H1 (cell line): ENCODE data around the gene SLC12A8. TPM values are rescaled to one million over a fixed set of nuclear protein-coding genes. Genes with fewer than 3 reads are reported as not detected.

Experiments
- CTCF ChIA-PET: fragments of 300-600 bp; sonication (Branson Sonifier 250); formaldehyde crosslinking; loops from one replicate; lab custom pipeline; 2021; ENCODE audit not compliant: partially characterized antibody; lab: Charles Lee
- POLR2A ChIA-PET: fragments of 300-600 bp; sonication (Branson Sonifier 250); formaldehyde crosslinking; loops from one replicate; lab custom pipeline; 2021; ENCODE audit warnings: inconsistent platforms; ENCODE audit not compliant: partially characterized antibody; lab: Charles Lee
- DNase-seq, 2 experiments: peaks; one replicate each; pipeline versions ENCODE4 v3.0.0 to v3.0.0-alpha.2; 2010 to 2022; ENCODE audit warnings: low spot score in 2 of 2, low read depth in 1 of 2, mixed read lengths in 1 of 2
- FAIRE-seq: peaks from 2 replicates; lab custom pipeline; 2011; peaks lifted over from hg19 to GRCh38; lab: Jason Lieb, UNC
- H2AFZ ChIP-seq: 2 replicates; pipeline ENCODE4 v1.8.1; 2012; ENCODE audit warnings: low read length, inconsistent platforms
- H2AK5ac ChIP-seq: 2 replicates; pipeline ENCODE4 v1.6.1; 2013; ENCODE audit warnings: low read depth, low read length
- H2BK120ac ChIP-seq: replicated peaks from 2 replicates; pipeline ENCODE3; 2013; ENCODE audit warnings: low read depth, low read length, inconsistent platforms
- H2BK12ac ChIP-seq: 2 replicates; pipeline ENCODE4 v1.6.1; 2013; ENCODE audit warnings: low read depth, low read length
- H2BK15ac ChIP-seq: 2 replicates; pipeline ENCODE4 v1.6.1; 2013; ENCODE audit warnings: low read length
- H2BK20ac ChIP-seq: 2 replicates; pipeline ENCODE4 v1.6.1; 2013; ENCODE audit warnings: low read length
- H2BK5ac ChIP-seq: 2 replicates; pipeline ENCODE4 v1.6.1; 2013; ENCODE audit warnings: low read depth, low read length
- H3K14ac ChIP-seq: 2 replicates; pipeline ENCODE4 v1.6.1; 2013; ENCODE audit warnings: inconsistent platforms; ENCODE audit not compliant: insufficient read length
- H3K18ac ChIP-seq: 2 replicates; pipeline ENCODE4 v1.6.1; 2013; ENCODE audit warnings: low read length; ENCODE audit errors: extremely low read depth
- H3K23ac ChIP-seq: 2 replicates; pipeline ENCODE4 v1.6.1; 2013; ENCODE audit warnings: inconsistent platforms; ENCODE audit not compliant: insufficient read length
- H3K23me2 ChIP-seq: 2 replicates; pipeline ENCODE4 v1.6.1; 2013; ENCODE audit warnings: low read depth, low read length
- H3K27ac ChIP-seq: 2 replicates; pipeline ENCODE4 v1.6.1; 2011; ENCODE audit warnings: low read depth, low read length, inconsistent platforms
- H3K27me3 ChIP-seq, 4 experiments: replicated peaks in 1 of 4; 1 replicate in 1 of 4; 2 replicates in 3 of 4; pipeline versions ENCODE4 v1.6.1 to v1.8.1; 2011 to 2013; ENCODE audit warnings: low read length in 3 of 4, mild to moderate bottlenecking in 3 of 4, inconsistent platforms in 2 of 4, mixed read lengths in 2 of 4, moderate library complexity in 1 of 4; ENCODE audit not compliant: control insufficient read depth in 3 of 4, insufficient read depth in 3 of 4; ENCODE audit errors: extremely low read depth in 1 of 4
- H3K36me3 ChIP-seq, 4 experiments: 2 replicates each; pipeline versions ENCODE4 v1.6.1 to v1.8.1; 2011 to 2013; ENCODE audit warnings: mild to moderate bottlenecking in 4 of 4, low read length in 3 of 4, moderate library complexity in 2 of 4, control low read depth in 1 of 4, inconsistent platforms in 1 of 4; ENCODE audit not compliant: insufficient read depth in 4 of 4, control insufficient read depth in 2 of 4
- H3K4ac ChIP-seq: replicated peaks from 2 replicates; pipeline ENCODE3; 2013; ENCODE audit warnings: low read length, low read depth, mixed read lengths, inconsistent platforms; ENCODE audit not compliant: insufficient read length
- H3K4me1 ChIP-seq, 4 experiments: replicated peaks in 1 of 4; 1 replicate in 1 of 4; 2 replicates in 3 of 4; pipeline versions ENCODE4 v1.6.1 to v1.8.1; 2011 to 2013; ENCODE audit warnings: low read length in 3 of 4, inconsistent platforms in 2 of 4, mixed read lengths in 1 of 4; ENCODE audit not compliant: insufficient read depth in 4 of 4, control insufficient read depth in 3 of 4
- H3K4me2 ChIP-seq, 2 experiments: 2 replicates each; pipeline versions ENCODE4 v1.6.1 to v1.8.1; 2011 to 2013; ENCODE audit warnings: low read depth in 2 of 2, low read length in 2 of 2, control low read depth in 1 of 2, inconsistent platforms in 1 of 2, mild to moderate bottlenecking in 1 of 2; ENCODE audit not compliant: insufficient read depth in 1 of 2
- H3K4me3 ChIP-seq, 4 experiments: fragments of 200-600, 300-600 bp in 1 of 4; sonication (generic), shearing (Covaris generic), sonication (Bioruptor Twin) in 1 of 4; 2 replicates each; pipeline versions ENCODE4 v1.5.1 to v1.8.1; 2011 to 2016; ENCODE audit warnings: low read length in 4 of 4, low read depth in 3 of 4, control low read depth in 2 of 4, inconsistent platforms in 2 of 4, mild to moderate bottlenecking in 2 of 4, mixed read lengths in 1 of 4, moderate library complexity in 1 of 4; ENCODE audit not compliant: insufficient read depth in 2 of 4; ENCODE audit errors: extremely low read depth in 1 of 4
- H3K56ac ChIP-seq: replicated peaks from 2 replicates; pipeline ENCODE3; 2013; ENCODE audit warnings: low read depth, mild to moderate bottlenecking, mixed read lengths, low read length, inconsistent platforms; ENCODE audit not compliant: insufficient read length
- H3K79me1 ChIP-seq: 2 replicates; pipeline ENCODE4 v1.6.1; 2013; ENCODE audit warnings: low read depth, low read length, control low read depth
- H3K79me2 ChIP-seq, 2 experiments: 2 replicates each; pipeline versions ENCODE4 v1.6.1 to v1.8.1; 2012 to 2013; ENCODE audit warnings: low read length in 2 of 2, mild to moderate bottlenecking in 2 of 2, inconsistent platforms in 1 of 2; ENCODE audit not compliant: insufficient read depth in 2 of 2, control insufficient read depth in 1 of 2
- H3K9ac ChIP-seq, 4 experiments: replicated peaks in 1 of 4; 1 replicate in 1 of 4; 2 replicates in 3 of 4; pipeline versions ENCODE4 v1.6.1 to v1.8.1; 2011 to 2013; ENCODE audit warnings: low read depth in 3 of 4, low read length in 3 of 4, control low read depth in 2 of 4, mild to moderate bottlenecking in 2 of 4, moderate library complexity in 2 of 4, inconsistent platforms in 1 of 4; ENCODE audit errors: extremely low read depth in 1 of 4
- H3K9me3 ChIP-seq, 2 experiments: 2 replicates each; pipeline versions ENCODE4 v1.6.1 to v1.8.1; 2012 to 2013; ENCODE audit warnings: mild to moderate bottlenecking in 2 of 2, moderate library complexity in 2 of 2, control low read depth in 1 of 2, inconsistent platforms in 1 of 2, low read depth in 1 of 2, low read length in 1 of 2, mixed read lengths in 1 of 2; ENCODE audit not compliant: insufficient read depth in 2 of 2
- H4K20me1 ChIP-seq, 2 experiments: replicated peaks in 1 of 2; 2 replicates each; pipeline versions ENCODE3 to v1.8.1; 2011 to 2013; ENCODE audit warnings: inconsistent platforms in 2 of 2, low read length in 2 of 2, mild to moderate bottlenecking in 1 of 2; ENCODE audit not compliant: insufficient read depth in 2 of 2, control insufficient read depth in 1 of 2
- H4K5ac ChIP-seq: 2 replicates; pipeline ENCODE4 v1.6.1; 2013; ENCODE audit warnings: low read length, low read depth, mixed read lengths, inconsistent platforms; ENCODE audit not compliant: insufficient read length
- H4K8ac ChIP-seq: 2 replicates; pipeline ENCODE4 v1.8.0; 2013; ENCODE audit warnings: mild to moderate bottlenecking, moderate library complexity, low read length, inconsistent platforms; ENCODE audit not compliant: insufficient read depth; ENCODE audit errors: extremely low read depth
- H4K91ac ChIP-seq: replicated peaks from 2 replicates; pipeline ENCODE3; 2013; ENCODE audit warnings: low read length, mixed read lengths, inconsistent platforms; ENCODE audit not compliant: insufficient read length
- CBX8 ChIP-seq: fragments of 300-800, 300-1000 bp; sonication (generic); IDR thresholded peaks from 2 replicates; pipeline ENCODE4 v1.7.1; 2016; ENCODE audit warnings: low read depth, low read length, borderline replicate concordance
- GTF2F1 ChIP-seq: IDR thresholded peaks from 2 replicates; pipeline ENCODE4 v1.6.1; 2012; ENCODE audit warnings: low read depth, low read length, improper control_type of control experiment, borderline replicate concordance
- TAF7 ChIP-seq: optimal IDR thresholded peaks from 2 replicates; pipeline ENCODE3; 2011; ENCODE audit warnings: low read depth, mild to moderate bottlenecking, inconsistent platforms, low read length, moderate library complexity, borderline replicate concordance
- WGBS, 2 experiments: shearing (Covaris generic) in 1 of 2; methylation state at CpG; one replicate each; pipeline versions ENCODE4 v1.1.6 to v1.1.7; 2013 to 2015; ENCODE audit warnings: low lambda C conversion rate in 2 of 2, mixed read lengths in 2 of 2, inconsistent platforms in 1 of 2, low coverage in 1 of 2, missing lambda C conversion rate in 1 of 2; ENCODE audit not compliant: insufficient replicate concordance in 2 of 2, insufficient coverage in 1 of 2, insufficient read length in 1 of 2; ENCODE audit errors: extremely low coverage in 1 of 2, missing lambda C conversion rate in 1 of 2; 5-methylcytosine and 5-hydroxymethylcytosine counted together
- polyA plus RNA-seq, 7 experiments: library from polyadenylated mRNA; depleted of rRNA in 3 of 7; stranded (reverse) in 5 of 7; unstranded in 2 of 7; fragments of >200 nt in 5 of 7; fragments of 200-250 nt in 2 of 7; gene quantifications; 1 replicate in 5 of 7; 2 replicates in 1 of 7; 4 replicates in 1 of 7; pipeline versions ENCODE4 v1.2.1 to v1.2.3, GENCODE V29; 2011 to 2013; ENCODE audit warnings: missing spikeins in 2 of 7, mixed read lengths in 2 of 7
- total RNA-seq: library from RNA; stranded (reverse); fragmentation: NEBNext Ultra II Directional; extraction: Animal tissue kit (Norgen Biotek cat#: 25700); gene quantifications from 2 replicates; pipeline ENCODE4 v1.2.1, GENCODE V29; 2021

SLC12A8 gene
- total and polyA plus RNA-seq, 2 of the 8 experiments (the other 6 are each of a cell fraction or from before 2014, with no cell fraction given): 13.7 to 14.4 TPM

GRCh38 chr3:125110876-125111480 lies 101.6 kb downstream of the SLC12A8 start:
- CTCF ChIA-PET: interaction anchor here (0.8 to 2.4 kb wide), 3 partner anchors 19 to 91 kb away, joined by 4 to 10 read pairs (median 6); no protein-coding TSS in a partner anchor
- Histone ChIP-seq H3K9ac (no peak overlapping the region), H4K5ac (no peak overlapping the region), H4K8ac (no peak overlapping the region), H3K79me1 (no peaks in the 10 kb centered on the region; the same call in 1 of the 2 replicates), H3K4me2 (no peak overlapping the region), H2BK12ac (no peak overlapping the region), H3K23ac (no peak overlapping the region), H3K23me2 (no peaks in the 10 kb centered on the region), H3K18ac (no peak overlapping the region), H3K14ac (no peak overlapping the region), H3K27me3 (no peaks in the 10 kb centered on the region), H3K56ac (no peak overlapping the region), H4K20me1 (no peaks in the 10 kb centered on the region), H2AFZ (no peak overlapping the region)
- DNase-seq: peak in 1 of 2 experiments; percentile 11
- TF ChIP-seq TAF7 (no peak), CBX8 (no peak), GTF2F1 (no peak)
- TF ChIP-seq, all 59 proteins: peak for 0
- H4K91ac ChIP-seq: no peak overlapping the region
- no peaks in the 10 kb centered on the region for H3K79me2 ChIP-seq
- H2BK15ac ChIP-seq: no peak overlapping the region
- no peak overlapping the region for H3K4me3 ChIP-seq
- no peak overlapping the region for H2BK120ac ChIP-seq
- peaks cover 0 to 8% (median 0%) of the 10 kb centered on the region in 4 experiments; a peak in 3 of 7 replicates for H3K4me1 ChIP-seq
- no peak overlapping the region for H2BK20ac ChIP-seq
- no peak overlapping the region for H3K27ac ChIP-seq
- H3K9me3 ChIP-seq: no peaks in the 10 kb centered on the region
- no peak overlapping the region for H2AK5ac ChIP-seq
- POLR2A ChIA-PET: interaction anchor here (0.6 kb wide), 1 partner anchor 485 kb away, joined by 3 read pairs; no protein-coding TSS in a partner anchor
- no peak for FAIRE-seq
- 87% methylated on average over 3 of the region's 3 CpGs; no CpG with 5 or more reads in 1 of the 2 experiments for WGBS, 2 experiments
- no peaks in the 10 kb centered on the region; a peak in 2 of 8 replicates for H3K36me3 ChIP-seq
- no peak overlapping the region for H2BK5ac ChIP-seq
- no peak overlapping the region for H3K4ac ChIP-seq
